GM21526 (cell line): ENCODE results near the gene VIT.

ENCODE experiments used
- ATAC-seq: cut with Tn5 transposase; IDR thresholded peaks from one replicate; pipeline ENCODE4 v1.9.1; 2021; ENCODE audit warnings: moderate library complexity; ENCODE audit not compliant: unreplicated experiment, low FRiP score

VIT gene

DNA sequence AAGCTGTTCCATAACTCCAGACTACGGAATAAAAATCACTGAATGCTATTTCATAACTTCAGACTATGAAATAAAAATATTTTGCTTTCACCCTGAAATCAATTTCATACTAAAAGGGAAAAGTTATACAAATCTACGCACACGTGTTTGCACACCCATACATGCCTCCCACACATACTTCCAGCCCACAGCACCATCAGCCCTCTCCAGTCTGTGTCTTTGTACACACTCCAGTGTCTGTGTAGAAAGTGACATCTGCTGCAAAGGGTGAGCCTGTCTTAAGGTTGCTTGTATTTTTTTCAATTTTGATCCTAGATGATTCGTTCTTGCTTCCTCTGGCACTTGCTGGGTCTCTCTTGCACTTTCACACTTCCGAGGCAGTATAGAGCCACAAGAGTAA lies 53.6 kb downstream of the VIT start:
- no peak for ATAC-seq

DNA sequence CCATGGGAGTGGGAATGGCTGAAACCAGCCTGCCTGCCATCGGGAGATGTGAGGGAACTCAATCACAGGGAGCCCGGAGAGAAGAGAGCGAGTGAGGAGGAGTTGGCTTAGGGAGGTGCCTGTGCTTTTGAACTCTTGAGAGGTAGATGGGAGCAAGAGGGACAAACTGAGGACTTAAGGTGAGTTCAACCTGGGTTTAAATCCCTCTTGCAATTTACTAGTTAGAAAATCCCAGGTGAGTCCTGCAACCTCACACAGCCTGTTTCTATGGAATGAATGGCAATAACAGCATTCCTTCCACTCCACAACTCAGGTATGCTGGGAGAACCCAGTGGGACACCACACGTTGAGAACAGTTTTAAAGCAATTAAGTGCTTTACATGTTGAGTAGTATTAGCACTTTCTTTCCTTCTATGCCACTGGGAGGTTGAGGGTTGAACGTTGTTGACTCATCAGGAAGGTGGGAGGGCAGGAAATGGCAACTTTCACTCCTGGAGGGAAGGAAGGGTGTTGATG lies 57.3 kb downstream of the VIT start:
- no peak for ATAC-seq

DNA sequence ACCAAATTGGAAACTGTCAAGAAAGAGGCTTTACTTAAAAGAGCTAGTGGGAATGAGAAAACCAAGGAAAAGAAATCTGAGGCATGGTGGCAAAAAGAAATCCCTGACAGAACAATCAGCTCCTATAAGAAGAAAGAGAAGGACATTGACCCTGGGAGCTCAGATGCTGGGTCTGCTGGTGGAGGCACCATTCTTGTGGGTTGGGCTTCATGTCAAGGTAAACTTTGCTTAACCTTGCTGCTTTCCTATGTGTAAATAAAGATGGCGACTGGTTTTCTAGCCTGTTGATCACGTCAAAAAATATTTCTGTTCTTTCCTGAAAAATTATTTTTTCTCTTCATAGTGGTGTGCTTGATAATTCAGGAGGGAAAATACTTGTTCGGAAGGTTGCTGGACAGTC lies 58.1 kb downstream of the VIT start:
- ATAC-seq, result no peak

DNA sequence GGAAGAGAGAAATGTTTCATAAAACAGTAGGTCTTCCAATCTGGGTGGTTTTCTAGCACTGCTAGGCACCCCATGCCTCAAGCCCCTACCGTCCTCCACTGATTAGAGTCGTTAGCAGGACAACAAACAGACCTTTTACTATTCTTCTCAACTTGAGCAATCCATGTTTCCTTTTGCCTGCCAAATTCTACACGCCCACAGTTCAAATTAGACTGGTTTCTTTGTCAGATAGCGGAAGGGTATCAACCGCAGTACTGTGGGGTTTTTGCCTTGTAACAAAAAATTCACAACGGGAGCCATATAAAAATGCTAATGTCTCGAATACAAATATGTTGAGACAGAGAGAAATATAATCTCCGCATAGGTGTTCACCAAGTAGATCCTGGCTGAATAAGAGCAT lies 59.9 kb downstream of the VIT start:
- ATAC-seq, result no peak

DNA sequence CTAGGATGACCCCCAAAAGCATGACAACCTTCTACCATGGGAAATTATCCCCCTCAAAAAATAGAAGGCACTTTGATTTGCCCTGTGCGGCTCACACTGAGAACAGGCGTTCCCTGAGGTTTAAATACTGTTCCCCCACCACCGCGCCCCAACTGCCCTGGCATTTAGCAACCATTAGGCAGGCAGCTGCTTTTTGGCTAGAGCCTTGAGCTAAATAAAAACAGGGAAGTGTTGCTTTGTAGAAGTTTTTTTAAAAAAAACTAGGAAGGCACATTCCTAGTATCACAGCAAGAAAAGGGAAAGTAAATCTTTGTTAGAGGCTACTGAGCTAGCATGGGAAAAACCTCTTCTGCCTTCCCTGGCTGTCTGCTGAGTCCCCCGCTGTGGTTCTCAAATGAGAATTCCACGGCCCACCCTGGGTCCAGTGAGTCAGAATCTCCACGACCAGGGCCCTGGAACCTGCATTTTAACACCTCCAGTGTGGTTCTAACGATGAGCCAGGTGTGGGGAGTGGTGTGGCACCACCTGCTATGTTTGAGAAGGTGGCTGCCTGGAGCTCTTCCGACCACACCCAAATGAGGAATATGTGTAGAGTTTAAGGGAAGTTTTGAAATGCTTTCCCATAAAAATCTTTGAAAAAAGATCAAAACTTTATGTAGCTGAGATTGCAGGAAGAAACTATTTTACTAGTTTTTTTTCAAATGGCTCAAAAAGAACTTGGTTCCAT lies 66.4 kb downstream of the VIT start:
- no peak for ATAC-seq

DNA sequence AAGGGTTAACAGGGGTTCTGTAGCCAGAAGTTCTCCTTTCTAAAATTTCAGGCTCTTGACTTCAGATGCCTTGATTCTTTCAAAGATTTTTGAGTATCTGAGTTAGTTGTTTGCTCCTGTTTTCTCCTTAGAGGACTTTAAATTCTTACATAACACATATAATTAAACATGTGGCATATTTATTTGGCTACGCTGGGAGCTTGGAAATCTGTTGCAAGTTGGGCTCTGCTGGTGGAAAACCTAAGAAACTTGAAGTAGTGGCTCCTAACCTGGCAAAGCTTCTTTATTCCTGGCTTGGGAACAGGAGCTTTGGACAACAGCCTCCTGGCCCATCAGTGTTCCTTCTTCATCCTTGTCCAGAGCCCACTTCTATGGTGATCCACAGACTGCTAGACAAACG lies 72.6 kb downstream of the VIT start:
- no peak for ATAC-seq

DNA sequence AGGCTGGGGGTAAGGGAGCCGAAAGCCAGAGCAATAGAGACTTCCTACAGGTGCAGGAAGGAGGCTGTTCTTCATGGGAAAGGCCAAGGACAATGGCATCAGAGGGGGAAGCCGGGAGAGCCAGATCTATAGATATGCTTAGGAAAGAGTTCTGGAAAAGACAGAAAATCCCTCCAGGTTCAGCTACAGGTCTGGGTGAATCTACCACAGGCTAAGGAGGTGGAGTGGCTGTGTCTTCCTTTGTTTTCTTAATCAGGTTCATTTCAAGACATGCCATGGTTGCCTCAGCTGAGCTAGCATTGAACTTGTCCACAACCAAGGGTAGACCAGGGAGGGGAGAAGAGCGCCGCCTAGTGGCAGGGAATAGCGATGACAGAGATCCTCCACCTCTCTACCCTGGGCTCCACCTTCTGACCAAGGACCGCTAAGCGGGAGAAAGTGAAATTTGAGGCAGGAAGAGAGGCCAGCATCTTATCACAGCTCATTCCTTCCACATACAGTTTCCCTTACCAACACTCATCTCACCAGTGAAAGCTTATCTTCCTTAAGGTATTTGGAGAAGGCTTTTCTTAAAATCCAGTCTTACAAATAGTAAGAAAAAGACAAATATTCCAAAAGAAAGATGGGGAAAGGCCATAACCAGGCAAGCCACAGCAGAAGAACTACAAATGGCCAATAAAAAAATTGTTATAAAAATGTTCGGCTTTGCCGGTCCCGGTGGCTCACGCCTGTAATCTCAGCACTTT lies 74.2 kb downstream of the VIT start:
- ATAC-seq, result no peak

DNA sequence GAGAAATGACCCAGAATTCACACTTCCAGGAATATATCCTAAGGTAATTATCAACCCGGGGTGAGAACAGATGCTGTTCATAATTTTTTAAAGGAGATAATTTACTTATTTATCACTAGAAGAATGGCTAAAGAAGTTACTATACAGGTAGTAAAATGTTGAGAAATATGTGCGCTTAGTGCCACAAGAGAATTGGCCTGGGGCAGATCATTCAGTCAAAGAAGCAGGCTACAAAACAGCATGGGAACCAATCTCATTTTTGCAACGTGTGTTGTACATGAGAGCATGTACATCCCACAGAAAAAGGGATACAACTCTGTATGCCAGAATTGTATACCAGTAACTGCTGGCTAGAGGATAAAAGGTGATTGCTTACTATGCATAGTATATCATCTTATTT lies 75.2 kb downstream of the VIT start:
- no peak for ATAC-seq

DNA sequence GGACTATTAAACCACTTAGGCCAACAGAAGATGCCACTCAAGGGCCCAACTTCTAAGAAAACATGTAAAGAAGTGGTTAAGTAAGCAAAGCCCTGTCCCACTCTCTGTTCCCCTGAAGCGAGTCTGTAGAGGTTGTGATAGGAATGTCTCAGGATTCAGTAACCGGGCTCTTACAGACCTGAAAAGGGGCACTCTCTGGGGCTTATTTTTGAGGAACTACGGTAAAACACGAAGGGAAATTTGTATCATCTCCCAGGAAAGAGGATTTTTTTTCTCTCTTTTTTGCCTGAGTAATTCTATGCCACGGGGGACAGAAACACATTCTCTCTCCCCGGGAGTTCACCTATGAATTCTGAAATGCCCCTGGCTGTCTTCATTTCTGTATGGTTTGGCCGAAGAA lies 77.4 kb downstream of the VIT start:
- no peak for ATAC-seq

DNA sequence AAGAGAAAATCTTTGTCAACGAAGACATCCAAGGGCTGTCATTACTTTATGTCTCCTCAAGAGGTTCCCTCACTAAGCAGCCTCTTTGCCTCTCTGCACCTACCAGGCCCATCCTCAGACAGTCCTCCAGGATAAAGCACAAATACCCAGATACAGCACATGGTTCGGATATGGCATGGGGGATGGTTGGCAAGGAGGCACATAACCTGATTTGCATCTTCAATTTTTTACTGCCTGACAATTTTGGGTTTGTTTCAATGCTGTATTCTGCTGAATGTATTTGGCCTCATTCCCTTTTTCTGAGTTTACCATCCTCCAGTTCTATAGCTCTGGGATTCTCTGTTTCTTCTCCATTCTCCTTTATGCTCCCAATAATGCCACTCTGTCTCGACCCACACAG lies 78.8 kb downstream of the VIT start:
- ATAC-seq, result no peak

DNA sequence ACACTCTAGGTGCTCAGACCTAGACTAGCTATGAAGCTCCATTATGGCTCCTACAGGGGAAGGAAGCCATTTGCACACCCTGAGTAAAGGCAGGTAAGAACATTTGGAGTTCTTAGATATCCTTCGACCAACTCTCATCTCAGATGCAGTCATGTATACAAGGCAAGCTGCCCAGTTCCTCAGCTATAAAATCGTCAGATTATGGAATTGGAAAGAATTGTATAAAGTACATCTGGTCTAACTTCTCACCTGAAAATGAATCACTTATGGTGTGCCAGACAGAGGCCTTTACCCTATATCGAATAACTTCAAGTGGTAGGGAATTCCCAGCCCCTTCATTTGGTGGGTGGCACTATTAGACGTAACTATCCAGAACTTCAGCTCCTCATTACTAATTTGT lies 79.3 kb downstream of the VIT start:
- ATAC-seq, result no peak

DNA sequence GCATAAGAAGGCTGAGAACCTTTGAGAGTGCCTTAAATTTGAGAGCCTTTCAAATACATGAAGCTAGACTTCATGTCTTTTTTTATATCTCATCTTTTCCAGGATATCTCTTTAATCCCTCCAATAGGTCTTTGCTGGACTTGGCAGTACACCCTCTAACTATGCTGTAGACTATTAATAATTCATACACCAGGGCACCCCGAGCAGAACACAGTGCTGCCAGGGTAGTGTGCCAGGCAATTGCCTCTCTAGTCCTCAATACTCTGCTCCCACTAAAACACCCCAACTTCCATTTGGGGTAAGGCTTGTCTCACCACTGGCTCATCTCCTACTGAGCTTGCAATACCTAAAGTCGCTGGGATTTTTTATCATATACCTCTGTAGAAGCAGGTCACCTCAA lies 80.8 kb downstream of the VIT start:
- ATAC-seq, result no peak

DNA sequence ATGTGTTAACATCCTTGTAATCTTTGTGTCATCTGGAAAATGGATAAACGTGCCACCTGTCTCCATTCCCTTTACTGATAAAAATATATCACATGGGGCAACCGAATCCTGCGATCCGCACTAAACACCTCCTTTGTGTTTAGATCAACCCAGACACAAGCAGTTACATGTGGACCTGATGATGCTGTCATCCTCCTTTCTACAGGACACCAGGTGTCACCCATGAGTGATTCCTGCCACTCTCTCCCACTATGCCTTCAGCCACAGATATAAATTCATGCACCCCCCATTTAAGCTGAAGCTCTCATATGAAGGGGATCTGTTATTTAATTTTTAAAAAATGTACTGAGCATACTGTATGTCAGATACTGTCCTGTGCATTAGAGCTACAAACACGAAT lies 81.3 kb downstream of the VIT start:
- no peak for ATAC-seq

DNA sequence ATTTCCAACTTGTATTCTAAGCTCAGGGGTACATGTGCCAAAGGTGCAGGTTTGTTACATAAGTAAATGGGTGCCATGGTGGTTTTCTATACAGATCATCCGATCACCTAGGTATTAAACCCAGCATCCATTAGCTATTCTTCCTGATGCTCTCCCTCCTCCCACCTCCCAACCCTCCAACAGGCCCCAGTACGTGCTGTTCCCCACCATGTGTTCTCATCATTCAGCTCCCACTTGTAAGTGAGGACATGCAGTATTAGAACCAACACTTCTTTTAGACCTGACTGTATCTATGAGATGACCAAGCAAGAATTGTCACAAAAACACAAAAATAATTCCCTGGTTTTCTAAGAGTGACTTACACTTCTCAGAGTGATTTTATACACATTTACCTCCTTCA lies 83.0 kb downstream of the VIT start:
- no peak for ATAC-seq

DNA sequence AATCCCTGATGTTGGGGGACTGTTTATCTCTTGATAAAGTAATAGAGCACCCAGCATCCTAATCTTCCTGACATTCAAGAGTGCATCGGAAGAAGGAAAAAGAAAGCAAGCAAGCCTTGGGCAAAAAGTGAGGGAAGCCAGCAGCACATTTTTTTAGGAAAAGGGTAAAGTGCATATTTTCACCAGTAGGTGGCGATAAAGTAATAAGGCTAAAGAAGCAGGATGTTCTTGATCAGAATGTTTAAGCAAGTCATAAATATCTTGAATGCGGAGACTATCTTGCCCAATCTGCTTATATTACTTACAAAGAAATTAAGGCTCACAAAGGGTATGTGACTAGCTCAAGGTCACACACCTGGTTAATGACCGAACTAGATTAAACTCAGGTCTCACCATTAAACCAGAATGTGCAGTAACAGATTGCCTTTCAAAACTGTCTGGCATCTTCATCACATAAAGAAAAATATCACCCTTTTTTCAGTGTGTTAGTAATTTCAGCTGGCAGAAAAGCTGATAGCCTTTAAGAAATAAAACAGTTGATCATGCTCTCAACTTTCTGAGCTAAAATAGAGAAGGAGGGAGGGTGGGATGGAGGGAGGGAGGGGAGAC lies 83.8 kb downstream of the VIT start:
- ATAC-seq, result peak; percentile 49

DNA sequence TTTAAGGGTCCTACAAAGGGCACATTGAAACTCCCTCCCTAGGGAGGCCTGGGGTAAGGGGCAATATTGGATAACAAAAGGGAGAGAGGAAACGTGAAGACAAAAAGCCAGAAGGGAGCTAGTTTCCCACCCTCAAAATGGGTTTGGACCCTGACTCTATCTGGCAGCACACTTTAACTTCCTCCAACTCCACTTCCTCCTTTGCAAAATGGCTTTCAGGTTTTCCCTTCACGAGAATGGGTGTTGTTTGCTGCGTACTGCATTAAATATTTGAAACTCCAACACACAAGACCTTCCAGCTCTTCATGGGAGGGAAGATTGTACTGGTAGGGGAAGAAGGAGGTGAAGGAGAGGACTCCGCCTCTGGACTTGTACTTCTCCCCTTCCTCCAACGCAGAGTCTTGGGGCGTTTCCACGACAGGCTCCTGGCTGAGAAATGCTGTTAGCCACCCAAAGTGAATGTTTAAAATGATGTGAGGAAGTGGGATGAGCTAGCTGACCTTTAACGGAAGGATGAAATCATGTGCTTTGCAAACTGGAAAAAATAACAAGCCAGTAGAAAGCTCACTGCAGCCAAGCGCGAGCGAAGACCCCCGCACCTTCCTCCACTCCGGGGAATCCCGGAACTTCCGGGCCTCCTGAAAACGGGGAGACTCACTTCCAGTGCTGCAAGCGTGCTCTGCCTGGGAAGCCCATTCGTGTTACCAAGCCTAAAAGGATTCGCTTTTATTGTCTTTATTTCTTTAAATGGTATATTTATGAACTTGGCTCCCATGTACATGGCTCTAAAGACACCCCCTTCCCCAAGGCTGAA lies 85.6 kb downstream of the VIT start:
- no peak for ATAC-seq

DNA sequence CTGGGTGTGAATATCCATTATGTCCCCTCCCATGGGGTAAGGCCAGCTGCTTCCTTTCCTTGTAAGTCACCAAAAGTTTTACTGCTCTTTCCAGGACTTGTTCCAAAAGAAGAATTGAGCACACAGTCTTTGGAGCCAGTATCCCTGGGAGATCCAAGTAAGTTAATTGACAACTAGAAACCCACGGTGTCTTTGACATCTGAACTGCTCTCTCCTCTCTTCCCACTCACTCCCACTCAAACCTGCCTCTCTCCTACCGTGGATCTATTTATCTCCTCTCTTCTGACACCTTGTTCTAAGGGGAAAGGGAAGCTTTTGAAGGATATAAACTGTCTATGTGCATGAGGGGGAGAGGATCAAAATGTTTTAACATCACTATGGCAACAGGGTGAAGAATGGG lies 86.7 kb downstream of the VIT start:
- no peak for ATAC-seq

DNA sequence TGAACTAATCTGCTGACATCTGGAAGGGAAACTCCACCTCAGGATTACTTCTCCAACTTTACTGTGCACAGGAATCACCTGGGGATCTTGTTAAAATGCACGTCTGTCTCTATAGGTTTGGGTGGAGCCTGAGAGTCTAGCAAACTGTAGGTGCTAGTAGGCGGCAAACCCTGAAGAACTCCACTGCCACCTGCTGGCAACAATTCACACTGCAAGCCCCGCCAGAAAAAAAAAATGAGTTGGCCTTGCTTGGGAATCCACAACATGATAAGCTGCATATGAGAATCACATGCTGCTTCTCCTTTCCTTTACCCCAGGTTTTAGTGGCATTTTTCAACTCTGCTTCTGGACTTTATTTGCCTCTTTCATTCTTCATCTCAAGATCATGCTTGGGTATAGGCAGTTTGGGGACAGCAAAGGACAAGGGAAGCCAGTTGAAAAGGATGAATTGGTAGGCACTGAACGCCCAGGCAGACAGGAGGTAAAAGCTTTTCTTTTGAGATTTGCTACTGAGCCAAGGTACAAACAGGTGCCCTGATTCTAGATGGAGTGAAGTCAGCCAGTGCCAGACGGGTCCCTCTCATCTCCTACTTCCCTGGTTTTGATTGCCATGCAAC lies 88.8 kb downstream of the VIT start:
- ATAC-seq, result peak; percentile 68

DNA sequence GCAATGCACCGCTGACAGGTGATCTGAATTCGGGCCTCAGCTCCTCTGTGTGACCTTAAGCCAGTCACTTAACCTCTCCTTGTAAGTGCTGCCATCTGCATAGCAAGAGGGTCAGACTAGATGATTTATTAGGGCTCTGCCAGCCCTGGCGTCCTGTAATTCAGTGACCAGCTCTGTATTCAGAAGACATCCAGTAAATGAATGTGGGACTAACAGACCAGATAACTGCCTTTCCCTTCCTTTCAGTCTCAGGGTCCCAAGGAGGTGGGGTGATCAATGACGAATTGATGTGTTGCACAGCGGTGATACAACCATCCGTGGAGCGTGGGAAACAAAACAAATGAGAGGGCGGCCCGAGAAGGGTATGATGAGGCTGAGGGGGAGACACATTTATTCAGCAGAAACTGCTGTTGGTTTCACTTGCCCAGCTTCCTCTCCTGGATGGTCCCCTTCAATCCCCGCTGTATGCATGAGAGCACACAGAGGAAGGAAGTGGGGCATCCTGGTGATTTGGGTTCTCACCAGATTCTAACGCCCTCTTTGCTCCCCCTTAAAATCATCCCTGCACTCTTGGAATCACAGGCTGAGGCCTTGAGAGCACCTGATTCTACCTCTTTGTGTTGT lies 92.8 kb downstream of the VIT start:
- ATAC-seq, result no peak

DNA sequence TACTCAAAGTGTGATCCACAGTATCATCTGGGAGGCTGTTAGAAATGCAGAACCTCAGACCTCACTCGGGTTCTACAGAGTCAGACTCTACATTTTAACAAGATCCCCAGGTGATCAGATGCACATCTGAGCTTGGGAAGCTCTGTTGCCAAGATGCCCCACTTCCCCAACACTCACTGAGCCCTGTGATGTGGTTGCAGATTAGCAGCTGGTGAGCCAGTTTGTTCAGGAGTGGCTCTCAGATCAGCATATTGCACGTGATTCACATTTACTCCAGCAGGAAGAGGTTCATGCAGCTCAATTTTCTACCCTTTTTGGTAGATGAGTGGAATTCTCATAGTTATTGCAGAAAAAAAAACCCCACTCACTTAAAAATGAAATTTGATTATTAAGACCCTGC lies 96.4 kb downstream of the VIT start:
- no peak for ATAC-seq
